Measurements from ENCODE around the gene HSF2BP.
A peak's percentile ranks its signal among the peaks of the same experiment; 100 is the strongest.
"Not testable (repeated sequence)": the region's sequence is repeated elsewhere in the genome, so short reads cannot be mapped to it uniquely, and the experiment has no call there.

Gene HSF2BP

GRCh38 chr21:43659136-43660000 is at the start of gene HSF2BP, which contains the start of gene RRP1B:
HSF2BP (minus strand) TSS chr21:43659488; CDS start chr21:43658096, 1,392 bp downstream.
RRP1B (plus strand) TSS chr21:43659560; CDS start chr21:43659665, 105 bp downstream.
- DNase-seq = peak; percentile 90

GRCh38 chr21:43708745-43709381 is 49.6 kb upstream of the HSF2BP start:
- no peak for DNase-seq

GRCh38 chr21:43707462-43707861 is 48.2 kb upstream of the HSF2BP start:
- DNase-seq = no peak

GRCh38 chr21:43703035-43703880 is 44.0 kb upstream of the HSF2BP start:
- DNase-seq = no peak

- DNase-seq = no peak
Observed at GRCh38 chr21:43702785-43703034, 43.4 kb upstream of the HSF2BP start.

- no peak for DNase-seq
Observed at GRCh38 chr21:43701936-43702784, 42.9 kb upstream of the HSF2BP start.

- DNase-seq = no peak
Observed at GRCh38 chr21:43699933-43700599, 40.8 kb upstream of the HSF2BP start.

GRCh38 chr21:43699492-43699777 is 40.1 kb upstream of the HSF2BP start:
- DNase-seq = not testable (repeated sequence)

- DNase-seq = no peak
Observed at GRCh38 chr21:43697758-43698643, 38.7 kb upstream of the HSF2BP start.

- DNase-seq = no peak
Observed at GRCh38 chr21:43696214-43696613, 36.9 kb upstream of the HSF2BP start.

GRCh38 chr21:43694437-43695079 is 35.3 kb upstream of the HSF2BP start:
- no peak for DNase-seq

- no peak for DNase-seq
Observed at GRCh38 chr21:43693981-43694380, 34.7 kb upstream of the HSF2BP start.

GRCh38 chr21:43692949-43693348 is 33.7 kb upstream of the HSF2BP start:
- no peak for DNase-seq

- DNase-seq = no peak
Observed at GRCh38 chr21:43691801-43692200, 32.5 kb upstream of the HSF2BP start.

- no peak for DNase-seq
Observed at GRCh38 chr21:43691086-43691795, 32.0 kb upstream of the HSF2BP start.

GRCh38 chr21:43690346-43690745 is 31.1 kb upstream of the HSF2BP start:
- no peak for DNase-seq

GRCh38 chr21:43689556-43690337 is 30.5 kb upstream of the HSF2BP start:
- DNase-seq = no peak

GRCh38 chr21:43688906-43689305 is 29.6 kb upstream of the HSF2BP start:
- no peak for DNase-seq

All from NCI-H345 (cell line).